Fibroblast of the aortic adventitia (primary cell): ENCODE data around the gene CST4. TPM values are rescaled to one million over a fixed set of nuclear protein-coding genes. Genes with fewer than 3 reads are reported as not detected.
"Not testable (repeated sequence)": the region's sequence is repeated elsewhere in the genome, so short reads cannot be mapped to it uniquely, and the experiment has no call there.

ENCODE experiments used
- DNase-seq: peaks from one replicate; pipeline ENCODE4 v3.0.0-alpha.2; 2010; ENCODE audit warnings: low read depth
- H3K4me3 ChIP-seq: 2 replicates; pipeline ENCODE4 v1.5.1; 2011; ENCODE audit warnings: low read depth, mild to moderate bottlenecking, control low read depth, low read length, moderate library complexity
- total RNA-seq: library from RNA; depleted of rRNA; stranded (reverse); fragments of >200 nt; gene quantifications from 2 replicates; pipeline ENCODE4 v1.2.3, GENCODE V29; 2012; ENCODE audit warnings: low replicate concordance
- TF ChIP-seq, protein P1 (sequence below): IDR thresholded peaks from 2 replicates; pipeline ENCODE4 v1.5.1; 2011; ENCODE audit warnings: mild to moderate bottlenecking, low read length, control low read depth, inconsistent platforms; ENCODE audit not compliant: insufficient read depth

The CST4 gene
- total RNA-seq, 1 donor, result not detected

DNA sequence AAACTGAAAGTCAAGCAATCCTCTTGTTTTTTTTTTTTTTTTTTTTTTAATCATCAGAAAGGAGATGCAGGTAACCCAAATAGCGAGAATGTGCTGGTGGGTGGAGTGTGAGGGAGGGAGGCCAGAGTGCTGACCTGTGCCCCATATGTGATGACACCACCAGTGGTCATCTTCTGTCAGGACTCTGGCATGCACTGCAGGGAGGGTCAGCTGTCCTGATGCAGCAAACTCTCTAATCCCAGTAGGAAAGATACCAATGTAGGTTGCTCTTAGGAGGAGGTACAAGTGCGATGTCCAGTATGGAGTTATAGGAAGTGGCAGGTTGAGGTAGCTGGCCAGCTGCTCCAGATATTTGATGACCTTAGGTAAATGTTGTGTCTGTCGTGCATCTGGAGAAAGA, 2.8 kb upstream of the CST4 start:
- TF ChIP-seq, protein P1, sequence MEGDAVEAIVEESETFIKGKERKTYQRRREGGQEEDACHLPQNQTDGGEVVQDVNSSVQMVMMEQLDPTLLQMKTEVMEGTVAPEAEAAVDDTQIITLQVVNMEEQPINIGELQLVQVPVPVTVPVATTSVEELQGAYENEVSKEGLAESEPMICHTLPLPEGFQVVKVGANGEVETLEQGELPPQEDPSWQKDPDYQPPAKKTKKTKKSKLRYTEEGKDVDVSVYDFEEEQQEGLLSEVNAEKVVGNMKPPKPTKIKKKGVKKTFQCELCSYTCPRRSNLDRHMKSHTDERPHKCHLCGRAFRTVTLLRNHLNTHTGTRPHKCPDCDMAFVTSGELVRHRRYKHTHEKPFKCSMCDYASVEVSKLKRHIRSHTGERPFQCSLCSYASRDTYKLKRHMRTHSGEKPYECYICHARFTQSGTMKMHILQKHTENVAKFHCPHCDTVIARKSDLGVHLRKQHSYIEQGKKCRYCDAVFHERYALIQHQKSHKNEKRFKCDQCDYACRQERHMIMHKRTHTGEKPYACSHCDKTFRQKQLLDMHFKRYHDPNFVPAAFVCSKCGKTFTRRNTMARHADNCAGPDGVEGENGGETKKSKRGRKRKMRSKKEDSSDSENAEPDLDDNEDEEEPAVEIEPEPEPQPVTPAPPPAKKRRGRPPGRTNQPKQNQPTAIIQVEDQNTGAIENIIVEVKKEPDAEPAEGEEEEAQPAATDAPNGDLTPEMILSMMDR, result no peak
- H3K4me3 ChIP-seq, result no peak overlapping the region
- no peak for DNase-seq

DNA sequence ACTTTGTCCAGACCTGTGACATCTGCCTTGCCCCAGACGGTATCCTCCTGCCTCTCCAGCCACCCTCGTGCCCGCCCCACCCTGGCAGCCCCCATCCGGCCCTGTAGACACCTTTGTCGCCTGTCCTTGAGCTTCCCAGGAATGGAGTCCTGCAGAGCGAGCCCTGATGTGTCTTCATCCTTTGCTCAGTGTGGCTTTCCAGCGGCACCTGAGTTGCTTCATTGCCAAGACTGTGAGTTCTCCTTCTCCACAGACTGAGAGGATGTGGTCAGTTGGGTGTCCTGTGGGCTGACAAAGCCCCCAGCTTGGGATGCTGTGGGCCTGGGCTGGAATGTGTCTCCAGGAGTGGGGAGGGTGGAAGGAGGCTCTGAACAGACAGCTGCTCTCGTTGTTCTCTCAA, 1.7 kb upstream of the CST4 start:
- TF ChIP-seq, protein P1, result no peak

DNA sequence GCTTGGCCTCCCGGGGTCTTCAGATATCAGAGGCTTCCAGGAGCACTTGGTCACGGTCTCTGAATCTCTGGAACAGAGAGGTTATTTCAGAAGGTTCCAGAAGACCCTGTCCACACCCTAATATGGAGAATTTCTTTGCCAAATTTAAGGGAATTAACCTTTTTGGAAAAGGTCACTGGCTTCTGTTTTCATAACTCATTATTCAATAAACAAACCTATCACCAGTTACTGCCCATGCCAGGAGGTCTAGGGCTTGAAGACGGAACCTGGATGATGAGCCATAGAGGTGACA, 507 bp upstream of the CST4 start:
- DNase-seq, result no peak
- TF ChIP-seq, protein P1, result no peak
- no peak overlapping the region for H3K4me3 ChIP-seq

More for the DNA sequence above, 1.7 kb upstream of the CST4 start:
- no peak overlapping the region for H3K4me3 ChIP-seq
- DNase-seq, result no peak

DNA sequence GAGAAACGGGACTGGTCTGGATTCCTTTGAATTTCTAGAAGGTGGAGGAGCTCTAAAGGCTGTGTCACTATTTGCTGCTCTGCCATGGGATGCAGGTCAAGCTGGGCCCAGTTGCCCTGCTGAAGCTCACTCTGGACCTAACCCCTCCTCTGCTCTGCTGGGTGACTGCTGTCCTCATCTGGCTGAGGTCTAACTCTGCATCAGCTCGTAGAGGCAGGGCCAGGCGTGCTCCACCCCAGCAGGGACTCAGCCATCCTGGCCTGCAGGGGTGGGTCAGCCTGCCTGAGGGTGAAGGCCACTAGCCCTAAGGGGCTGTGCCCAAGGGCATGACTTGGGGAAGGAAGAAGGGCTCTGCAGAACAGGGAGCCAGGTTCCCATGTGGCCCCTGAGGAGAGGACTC, 852 bp downstream of the CST4 start:
- DNase-seq, result no peak
- TF ChIP-seq, protein P1, result no peak
- H3K4me3 ChIP-seq, result no peak overlapping the region

DNA sequence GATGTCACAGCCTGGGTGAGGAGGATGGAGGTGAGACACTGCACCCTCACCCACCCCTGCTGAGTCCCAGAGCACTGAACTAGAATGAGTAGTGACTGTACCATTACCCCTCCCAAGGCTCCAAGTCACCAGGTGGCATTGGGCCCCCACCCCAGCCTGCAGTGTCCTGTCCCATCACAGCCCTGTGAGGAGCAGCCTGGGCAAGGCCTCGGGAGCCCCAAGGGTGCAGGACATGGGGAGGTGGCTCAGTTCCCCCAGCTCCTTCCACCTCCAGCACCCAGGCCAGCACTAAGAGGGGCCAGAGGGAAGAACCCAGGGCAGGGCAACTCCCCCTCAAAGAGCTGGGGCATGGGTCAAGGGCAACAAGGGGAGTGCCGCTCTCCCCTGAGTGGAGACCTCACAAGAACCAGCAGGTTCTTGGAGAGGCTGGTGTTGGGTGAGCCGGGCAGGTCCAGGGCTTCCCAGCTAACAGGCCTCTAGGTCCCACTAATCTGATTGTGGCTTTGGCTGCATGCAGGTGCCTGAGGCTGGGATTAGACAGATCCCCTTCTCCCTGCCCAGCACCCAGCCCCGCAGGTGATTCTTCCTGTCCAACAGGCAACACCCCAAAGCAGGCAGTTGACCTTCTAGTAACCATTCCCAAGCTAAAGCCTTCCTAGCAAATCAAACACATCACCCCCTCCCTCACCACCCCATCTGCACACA, 2.6 kb downstream of the CST4 start:
- no peak for DNase-seq
- TF ChIP-seq, protein P1, result no peak
- no peak overlapping the region for H3K4me3 ChIP-seq

DNA sequence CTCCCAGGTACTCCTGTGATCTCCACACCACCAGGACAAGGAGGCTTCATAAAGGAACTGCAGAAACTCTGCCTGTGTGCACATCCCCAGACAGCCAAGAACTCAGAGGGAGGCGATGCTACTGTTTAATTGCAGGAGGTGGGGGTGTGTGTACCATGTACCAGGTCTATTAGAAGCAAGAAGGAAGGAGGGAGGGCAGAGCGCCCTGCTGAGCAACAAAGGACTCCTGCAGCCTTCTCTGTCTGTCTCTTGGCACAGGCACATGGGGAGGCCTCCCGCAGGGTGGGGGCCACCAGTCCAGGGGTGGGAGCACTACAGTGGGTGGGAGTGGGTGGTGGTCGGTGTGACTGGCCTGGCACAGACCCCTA, 3.3 kb downstream of the CST4 start:
- DNase-seq, H3K4me3 ChIP-seq: not testable (repeated sequence)

DNA sequence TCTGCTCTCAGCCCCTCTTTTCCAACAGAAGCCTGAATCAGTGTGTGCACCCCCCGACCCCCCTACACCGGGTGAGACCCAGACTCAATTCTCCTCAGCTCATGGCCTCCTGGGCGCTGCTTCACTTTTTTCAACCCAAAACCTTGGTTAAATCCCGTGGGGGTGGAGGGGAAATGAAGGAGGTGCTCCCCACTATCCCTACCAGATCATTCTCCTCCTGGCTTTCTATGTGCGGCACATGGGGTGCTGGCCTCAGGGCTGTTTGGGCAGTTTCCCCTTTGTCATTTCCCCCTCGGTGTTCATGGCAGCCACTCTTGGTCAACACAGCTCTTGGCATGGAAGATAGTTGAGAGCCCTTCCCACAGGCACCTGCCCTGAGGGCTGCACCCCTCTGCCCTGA, 4.6 kb downstream of the CST4 start:
- TF ChIP-seq, protein P1, result no peak
- no peak overlapping the region for H3K4me3 ChIP-seq
- DNase-seq, result no peak
